ENCODE data around the gene DNAJB11.

- TF ChIP-seq EP300 (IDR thresholded peaks at IDR 0.05) = no peak
- no peak for TF ChIP-seq CTCF (IDR thresholded peaks at IDR 0.05)
These were observed 13.3 kb downstream of the DNAJB11 start for GRCh38 chr3:186583831-186584230.
